H9 (cell line): ENCODE data around the gene MAP7. TPM values are rescaled to one million over a fixed set of nuclear protein-coding genes. Genes with fewer than 3 reads are reported as not detected.

Experiments used
- DNase-seq: peaks from one replicate; pipeline ENCODE4 v3.0.0-alpha.2; 2017
- H2AFZ ChIP-seq: one replicate; pipeline ENCODE4 v1.6.1; 2013; ENCODE audit warnings: mild to moderate bottlenecking, low read length, control low read depth, moderate library complexity
- H2AK5ac ChIP-seq: 2 replicates; pipeline ENCODE4 v1.6.1; 2013; ENCODE audit warnings: low read length, control low read depth, mixed read lengths; ENCODE audit not compliant: insufficient read length
- H2BK120ac ChIP-seq: one replicate; pipeline ENCODE4 v1.6.1; 2013; ENCODE audit warnings: low read depth, mild to moderate bottlenecking, low read length, control low read depth, inconsistent platforms; ENCODE audit not compliant: poor library complexity, severe bottlenecking
- H2BK12ac ChIP-seq: 2 replicates; pipeline ENCODE4 v1.6.1; 2013; ENCODE audit warnings: low read length, control low read depth, mixed read lengths, low read depth; ENCODE audit not compliant: insufficient read length
- H2BK15ac ChIP-seq: 2 replicates; pipeline ENCODE4 v1.6.1; 2013; ENCODE audit warnings: low read depth, low read length, control low read depth
- H2BK20ac ChIP-seq: one replicate; pipeline ENCODE4 v1.6.1; 2013; ENCODE audit warnings: low read depth, mild to moderate bottlenecking, low read length, control low read depth, inconsistent platforms; ENCODE audit not compliant: poor library complexity, severe bottlenecking
- H2BK5ac ChIP-seq: 2 replicates; pipeline ENCODE4 v1.6.1; 2013; ENCODE audit warnings: low read length, control low read depth, mixed read lengths; ENCODE audit not compliant: insufficient read length
- H3K14ac ChIP-seq: 2 replicates; pipeline ENCODE4 v1.6.1; 2013; ENCODE audit warnings: low read length, control low read depth; ENCODE audit not compliant: insufficient read depth
- H3K18ac ChIP-seq: 2 replicates; pipeline ENCODE4 v1.6.1; 2013; ENCODE audit warnings: low read depth, mild to moderate bottlenecking, mixed read lengths, low read length, control low read depth; ENCODE audit not compliant: insufficient read length
- H3K23ac ChIP-seq: 2 replicates; pipeline ENCODE4 v1.6.1; 2013; ENCODE audit warnings: low read length, control low read depth, mixed read lengths, low read depth; ENCODE audit not compliant: insufficient read length
- H3K23me2 ChIP-seq: 2 replicates; pipeline ENCODE4 v1.6.1; 2013; ENCODE audit warnings: low read depth, mild to moderate bottlenecking, mixed read lengths, low read length, control low read depth; ENCODE audit not compliant: insufficient read length, poor library complexity, severe bottlenecking
- H3K27ac ChIP-seq: 2 replicates; pipeline ENCODE4 v1.5.1; 2013; ENCODE audit warnings: low read length, control low read depth, mixed read lengths, low read depth; ENCODE audit not compliant: insufficient read length
- H3K27me3 ChIP-seq: 2 replicates; pipeline ENCODE4 v1.6.1; 2013; ENCODE audit warnings: low read length, control low read depth, inconsistent platforms; ENCODE audit not compliant: insufficient read depth
- H3K4ac ChIP-seq: 2 replicates; pipeline ENCODE4 v1.6.1; 2013; ENCODE audit warnings: low read depth, mild to moderate bottlenecking, control low read depth, inconsistent platforms, low read length, moderate library complexity
- H3K4me1 ChIP-seq: 2 replicates; pipeline ENCODE4 v1.6.1; 2013; ENCODE audit warnings: low read length, control low read depth, inconsistent platforms; ENCODE audit not compliant: insufficient read depth
- H3K4me2 ChIP-seq: 2 replicates; pipeline ENCODE4 v1.6.1; 2013; ENCODE audit warnings: low read length, control low read depth, mixed read lengths; ENCODE audit not compliant: insufficient read length, insufficient read depth
- H3K56ac ChIP-seq: 2 replicates; pipeline ENCODE4 v1.6.1; 2013; ENCODE audit warnings: low read depth, mild to moderate bottlenecking, mixed read lengths, low read length, control low read depth; ENCODE audit not compliant: insufficient read length
- H3K79me1 ChIP-seq: 2 replicates; pipeline ENCODE4 v1.6.1; 2013; ENCODE audit warnings: low read depth, mild to moderate bottlenecking, moderate library complexity, low read length, control low read depth, inconsistent platforms; ENCODE audit not compliant: insufficient read depth, poor library complexity, severe bottlenecking
- H3K79me2 ChIP-seq: 2 replicates; pipeline ENCODE4 v1.6.1; 2013; ENCODE audit warnings: low read length, control low read depth, inconsistent platforms; ENCODE audit not compliant: insufficient read depth
- H3K9ac ChIP-seq: 2 replicates; pipeline ENCODE4 v1.6.1; 2013; ENCODE audit warnings: low read length, control low read depth, mixed read lengths; ENCODE audit not compliant: insufficient read length; ENCODE audit errors: extremely low read depth
- H3K9me3 ChIP-seq: one replicate; pipeline ENCODE4 v1.6.1; 2013; ENCODE audit warnings: low read depth, low read length, inconsistent platforms; ENCODE audit not compliant: control insufficient read depth
- H3T11ph ChIP-seq: one replicate; pipeline ENCODE4 v1.6.1; 2013; ENCODE audit warnings: mild to moderate bottlenecking, low read length, control low read depth, inconsistent platforms
- H4K20me1 ChIP-seq: one replicate; pipeline ENCODE4 v1.6.1; 2013; ENCODE audit not compliant: control insufficient read depth, insufficient read length, insufficient read depth
- H4K5ac ChIP-seq: 2 replicates; pipeline ENCODE4 v1.6.1; 2013; ENCODE audit warnings: low read depth, mild to moderate bottlenecking, mixed read lengths, low read length, control low read depth; ENCODE audit not compliant: insufficient read length
- H4K8ac ChIP-seq: replicated peaks from 2 replicates; pipeline ENCODE4 v1.6.1; 2013; ENCODE audit warnings: low read length, control low read depth, mixed read lengths, low read depth; ENCODE audit not compliant: insufficient read length
- H4K91ac ChIP-seq: 2 replicates; pipeline ENCODE4 v1.6.1; 2013; ENCODE audit warnings: low read depth, mild to moderate bottlenecking, moderate library complexity, mixed read lengths, low read length, control low read depth; ENCODE audit not compliant: insufficient read length
- H3K27ac Mint-ChIP-seq, 3 experiments: 2 replicates in 2 of 3; 3 replicates in 1 of 3; pipeline ENCODE4 v1.8.0; 2020 to 2021; ENCODE audit warnings: mixed read lengths in 3 of 3, mild to moderate bottlenecking in 1 of 3, moderate library complexity in 1 of 3
- H3K27me3 Mint-ChIP-seq: 2 replicates; pipeline ENCODE4 v1.8.0; 2021; ENCODE audit warnings: low read depth, mild to moderate bottlenecking, moderate library complexity, mixed read lengths
- H3K36me3 Mint-ChIP-seq, 3 experiments: 2 replicates in 2 of 3; 3 replicates in 1 of 3; pipeline ENCODE4 v1.8.0; 2020 to 2021; ENCODE audit warnings: low read depth in 3 of 3, mixed read lengths in 3 of 3; ENCODE audit not compliant: insufficient read depth in 1 of 3
- H3K4me1 Mint-ChIP-seq, 2 experiments: 2 replicates each; pipeline ENCODE4 v1.8.0; 2020; ENCODE audit warnings: mixed read lengths in 2 of 2
- H3K4me3 Mint-ChIP-seq, 2 experiments: 2 replicates in 1 of 2; 3 replicates in 1 of 2; pipeline ENCODE4 v1.8.0; 2020 to 2021; ENCODE audit warnings: mild to moderate bottlenecking in 2 of 2, mixed read lengths in 2 of 2, moderate library complexity in 1 of 2
- H3K9me3 Mint-ChIP-seq, 2 experiments: 2 replicates in 1 of 2; 3 replicates in 1 of 2; pipeline ENCODE4 v1.8.0; 2020; ENCODE audit warnings: mild to moderate bottlenecking in 2 of 2, mixed read lengths in 2 of 2, moderate library complexity in 1 of 2
- WGBS: extraction: QIAGEN DNeasy Blood & Tissue Kit; methylation state at CpG from one replicate; pipeline ENCODE4 v1.1.7; 2013; ENCODE audit warnings: missing lambda C conversion rate, low lambda C conversion rate, mixed read lengths; ENCODE audit not compliant: insufficient read length; ENCODE audit errors: extremely low coverage; 5-methylcytosine and 5-hydroxymethylcytosine counted together
- total RNA-seq: library from RNA; stranded (reverse); gene quantifications from 2 replicates; pipeline ENCODE4 v1.2.1, GENCODE V29; 2021
- TF ChIP-seq, protein P1 (sequence below): fragments of 200-600 bp; sonication (generic); conservative IDR thresholded peaks from 3 replicates; pipeline ENCODE4 v1.8.0; 2021; ENCODE audit warnings: antibody characterized with exemption, mild to moderate bottlenecking

Gene MAP7
- total RNA-seq, 1 experiment from 2014 or later: 51.1 TPM

DNA sequence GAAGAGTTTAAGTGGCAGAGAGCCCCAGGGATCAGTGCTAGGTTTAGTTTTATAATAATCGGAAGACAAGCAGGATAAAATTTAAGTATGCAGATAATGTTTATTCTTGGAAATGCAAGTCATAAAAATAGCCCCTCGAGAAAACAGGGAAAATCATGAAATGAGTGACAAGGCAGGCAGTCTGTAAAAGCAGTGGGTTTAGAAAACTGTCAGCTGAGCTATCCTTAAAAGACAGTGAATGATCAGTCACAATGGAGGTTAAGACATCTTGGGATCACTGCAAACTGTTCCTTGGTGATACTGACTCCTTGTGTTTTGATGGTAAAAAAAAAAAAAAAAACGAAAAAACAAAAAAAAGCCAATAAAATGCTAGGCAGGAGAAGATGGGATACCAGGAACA lies 199.3 kb downstream of the MAP7 start:
- WGBS: no CpG with 5 or more reads among the region's 3 CpGs

More for the DNA sequence above, 199.3 kb downstream of the MAP7 start:
- Histone ChIP-seq H3K79me2 (no peaks in the 10 kb centered on the region), H4K20me1 (no peaks in the 10 kb centered on the region), H3K9me3 (no peaks in the 10 kb centered on the region), H3K4ac (no peak overlapping the region), H4K5ac (no peak overlapping the region), H4K8ac (no peak overlapping the region), H3K14ac (no peak overlapping the region), H4K91ac (no peak overlapping the region), H3K18ac (no peak overlapping the region), H3T11ph (no peak overlapping the region), H3K4me1 (no peaks in the 10 kb centered on the region; the same call in 1 of the 2 replicates), H2AFZ (no peak overlapping the region), H3K23me2 (no peaks in the 10 kb centered on the region), H3K79me1 (no peaks in the 10 kb centered on the region), H3K23ac (no peak overlapping the region), H2BK12ac (no peak overlapping the region), H3K4me2 (no peak overlapping the region), H2BK20ac (no peak overlapping the region), H3K27ac (no peak overlapping the region), H2BK120ac (no peak overlapping the region), H2BK15ac (no peak overlapping the region), H3K27me3 (no peaks in the 10 kb centered on the region), H3K9ac (no peak overlapping the region), H3K56ac (no peak overlapping the region), H2BK5ac (no peak overlapping the region), H2AK5ac (no peak overlapping the region)
- Mint-ChIP-seq H3K4me1 (peaks cover 18 to 27% of the 10 kb centered on the region in 2 experiments), H3K36me3 (peaks cover 0 to 33% (median 7%) of the 10 kb centered on the region in 3 experiments; a peak in 5 of 7 replicates), H3K4me3 (no peak overlapping the region), H3K27me3 (no peaks in the 10 kb centered on the region), H3K9me3 (no peaks in the 10 kb centered on the region), H3K27ac (peak overlapping the region in 1 of 3 experiments; percentile 13; a peak in 2 of 7 replicates)
- no peak for DNase-seq
- TF ChIP-seq, protein P1, sequence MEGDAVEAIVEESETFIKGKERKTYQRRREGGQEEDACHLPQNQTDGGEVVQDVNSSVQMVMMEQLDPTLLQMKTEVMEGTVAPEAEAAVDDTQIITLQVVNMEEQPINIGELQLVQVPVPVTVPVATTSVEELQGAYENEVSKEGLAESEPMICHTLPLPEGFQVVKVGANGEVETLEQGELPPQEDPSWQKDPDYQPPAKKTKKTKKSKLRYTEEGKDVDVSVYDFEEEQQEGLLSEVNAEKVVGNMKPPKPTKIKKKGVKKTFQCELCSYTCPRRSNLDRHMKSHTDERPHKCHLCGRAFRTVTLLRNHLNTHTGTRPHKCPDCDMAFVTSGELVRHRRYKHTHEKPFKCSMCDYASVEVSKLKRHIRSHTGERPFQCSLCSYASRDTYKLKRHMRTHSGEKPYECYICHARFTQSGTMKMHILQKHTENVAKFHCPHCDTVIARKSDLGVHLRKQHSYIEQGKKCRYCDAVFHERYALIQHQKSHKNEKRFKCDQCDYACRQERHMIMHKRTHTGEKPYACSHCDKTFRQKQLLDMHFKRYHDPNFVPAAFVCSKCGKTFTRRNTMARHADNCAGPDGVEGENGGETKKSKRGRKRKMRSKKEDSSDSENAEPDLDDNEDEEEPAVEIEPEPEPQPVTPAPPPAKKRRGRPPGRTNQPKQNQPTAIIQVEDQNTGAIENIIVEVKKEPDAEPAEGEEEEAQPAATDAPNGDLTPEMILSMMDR: no peak
